ENCODE data around the gene MSN.
A peak's percentile ranks its signal among the peaks of the same experiment; 100 is the strongest.

Gene MSN

DNA sequence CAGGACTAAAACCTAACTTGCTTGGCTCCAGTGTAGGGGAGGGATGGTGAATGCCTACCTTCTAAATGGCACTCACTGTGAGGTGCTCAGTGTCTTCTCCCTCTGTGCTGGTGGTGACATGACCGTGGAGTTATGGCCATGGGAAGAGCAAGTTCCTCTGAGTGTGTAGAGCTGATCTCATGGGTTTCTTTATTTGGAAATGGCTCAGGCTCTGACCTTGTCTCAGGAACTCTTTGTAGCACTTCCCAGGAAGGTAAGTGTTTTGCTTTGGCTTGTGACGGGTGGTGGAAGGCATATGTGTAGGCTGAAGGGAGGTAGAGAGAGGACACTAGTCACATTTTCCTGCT lies 6.4 kb downstream of the MSN start:
- DNase-seq, result no peak

DNA sequence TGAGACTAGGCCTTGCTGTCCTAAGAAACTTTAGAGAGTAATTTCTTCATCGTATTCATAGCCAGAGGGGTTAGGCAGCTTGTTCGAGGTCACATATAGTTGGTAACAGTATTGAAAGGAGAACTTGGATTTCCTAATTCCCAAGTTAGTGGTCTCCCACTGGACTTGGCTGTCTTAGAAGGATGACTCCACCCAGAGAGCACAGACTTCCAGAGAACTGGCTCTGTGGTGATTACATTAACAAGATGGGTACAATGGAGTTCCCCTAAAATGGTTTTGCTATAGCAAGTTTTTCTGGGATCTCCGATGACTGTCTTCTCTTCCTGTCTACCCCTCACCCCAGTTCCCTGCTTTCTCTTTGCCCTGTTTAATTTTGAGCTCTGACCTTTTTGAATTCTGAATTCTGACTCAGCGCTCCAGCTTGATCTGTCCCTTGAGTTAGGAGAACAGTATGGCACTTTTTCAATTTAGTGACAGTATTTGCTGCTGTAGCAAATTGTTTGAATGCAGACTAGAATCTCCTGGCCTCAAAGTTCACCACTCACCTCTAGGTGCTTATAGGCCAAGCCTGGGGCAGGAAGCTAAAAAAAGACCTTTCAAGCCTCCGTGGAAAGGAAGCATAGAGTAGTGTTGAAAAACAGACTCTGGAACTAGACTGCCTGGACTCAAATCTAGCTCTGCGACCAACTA lies 6.9 kb downstream of the MSN start:
- no peak for DNase-seq

DNA sequence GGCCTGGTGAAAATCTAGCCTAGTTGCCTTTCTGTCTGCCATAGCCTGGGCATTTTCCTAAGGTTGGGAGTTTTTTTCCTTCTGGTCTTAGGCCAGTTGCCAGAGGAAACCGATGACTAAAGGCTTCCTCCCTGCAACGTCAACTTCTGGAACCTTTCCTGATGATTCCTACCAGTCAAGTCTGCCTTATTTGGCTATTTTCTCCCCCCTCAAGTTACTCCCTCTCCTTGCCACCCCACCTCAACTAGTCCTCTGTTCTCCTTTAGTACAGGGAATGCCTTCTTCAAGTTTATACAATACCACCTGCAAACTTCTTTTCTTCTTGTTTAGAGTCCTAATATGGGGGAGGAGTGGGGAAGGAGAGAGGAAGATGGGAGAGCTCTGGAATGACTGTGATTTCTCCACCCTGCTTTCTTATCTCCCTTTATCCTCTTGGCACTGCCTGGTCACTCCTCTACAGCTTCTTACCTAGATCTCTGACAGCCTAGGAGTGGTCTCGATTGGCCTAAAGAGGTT lies 10.6 kb downstream of the MSN start:
- DNase-seq, result peak in 10 of 51 donors; percentile 1 to 18 (median 4)

DNA sequence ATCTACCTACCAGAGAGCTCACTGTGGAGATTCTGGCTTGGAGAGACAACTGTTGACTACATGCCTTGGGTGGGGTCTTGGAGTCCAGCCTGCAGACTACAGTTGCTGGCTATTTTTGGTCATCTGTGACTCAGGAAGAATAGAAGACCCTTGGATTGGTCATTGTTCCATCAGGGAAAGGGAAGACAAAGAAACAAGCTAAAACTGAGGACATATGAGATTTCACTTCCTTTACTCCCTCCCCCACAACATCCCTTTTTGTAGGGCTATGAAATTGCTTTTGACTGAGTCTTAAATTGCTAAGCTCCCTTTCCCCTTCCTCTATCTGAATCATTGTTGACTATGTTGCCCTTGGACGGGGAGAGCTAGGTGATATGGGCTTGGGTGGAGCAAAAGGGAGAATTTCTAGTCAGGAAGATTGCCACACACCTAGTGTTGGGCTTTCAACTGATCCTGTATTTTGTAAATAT lies 11.7 kb downstream of the MSN start:
- no peak for DNase-seq

DNA sequence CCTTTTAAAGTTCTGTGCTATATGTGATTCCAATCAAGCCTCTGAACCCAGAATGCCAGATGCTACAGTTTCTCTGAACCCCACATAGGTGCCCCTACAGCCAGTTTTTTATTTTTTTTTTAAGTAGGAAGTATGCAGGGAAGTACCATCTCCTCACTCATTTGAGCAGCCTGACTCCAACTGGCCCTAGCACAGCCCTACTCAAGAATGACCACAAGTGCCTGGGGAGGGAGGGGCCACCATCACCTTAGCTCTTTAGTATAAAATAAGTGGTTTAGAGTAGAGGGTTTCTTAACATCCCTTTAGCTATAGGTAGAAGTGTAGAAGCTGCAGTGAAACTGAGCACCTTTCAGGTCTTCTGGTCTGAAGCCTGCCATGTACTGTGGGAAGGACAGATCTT lies 14.4 kb downstream of the MSN start:
- no peak for DNase-seq

DNA sequence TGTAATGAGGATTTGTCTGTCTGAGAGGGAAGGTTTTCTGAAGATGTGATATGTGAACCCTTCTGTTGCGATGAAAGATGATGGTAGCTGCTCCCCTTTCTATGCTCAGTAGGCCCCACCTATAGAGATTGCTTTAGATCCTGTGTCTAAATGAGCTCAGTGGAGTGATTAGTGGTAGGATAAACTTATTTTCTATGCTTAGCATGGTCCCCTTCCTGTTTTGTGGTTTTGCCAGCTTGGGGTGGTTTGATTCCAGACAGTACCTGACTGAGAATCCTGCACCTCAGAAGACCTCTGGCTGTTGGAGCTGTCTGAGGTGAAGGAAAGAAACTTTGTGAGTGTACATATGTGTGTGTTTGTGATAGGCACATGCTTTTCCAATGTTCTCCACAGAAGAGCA lies 17.7 kb downstream of the MSN start:
- no peak for DNase-seq

DNA sequence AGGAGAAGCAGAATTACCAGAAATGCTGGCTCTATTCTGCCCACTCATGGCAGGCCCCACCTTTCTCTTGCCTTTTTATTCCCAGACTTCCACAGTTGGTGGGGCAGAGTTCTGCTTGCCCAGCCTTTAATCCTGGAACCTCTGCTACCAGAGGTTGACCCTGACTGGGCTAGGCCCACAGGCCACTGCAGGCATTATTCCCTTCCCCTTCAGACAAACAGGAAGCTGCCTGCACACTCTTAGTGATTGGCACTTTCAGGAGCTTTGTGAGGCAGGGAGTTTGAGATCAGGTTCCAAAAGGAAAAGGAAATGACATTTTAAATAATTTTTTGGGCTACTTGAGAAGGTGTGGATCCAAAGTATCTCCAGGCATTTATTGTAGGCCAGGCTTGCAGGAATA lies 18.8 kb downstream of the MSN start:
- no peak for DNase-seq

DNA sequence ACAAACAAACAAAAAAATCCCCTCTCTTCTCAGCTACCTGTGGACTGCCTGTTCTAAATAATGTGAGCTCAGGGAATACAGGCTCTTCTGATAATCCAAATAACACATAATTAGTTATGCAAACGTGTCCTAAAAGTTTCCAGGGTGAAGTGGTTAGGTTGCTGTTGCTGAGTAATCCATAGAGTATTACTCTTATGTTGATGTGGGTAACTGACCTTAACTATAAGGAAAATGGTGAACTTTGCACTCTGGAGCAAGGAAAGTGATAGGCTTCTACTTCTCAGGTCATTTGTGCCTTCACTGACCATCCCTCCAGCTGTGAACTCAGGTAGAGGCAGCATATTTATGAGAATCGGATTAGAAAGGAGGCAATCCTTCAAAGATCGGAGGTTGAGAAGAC lies 19.9 kb downstream of the MSN start:
- DNase-seq, result no peak

DNA sequence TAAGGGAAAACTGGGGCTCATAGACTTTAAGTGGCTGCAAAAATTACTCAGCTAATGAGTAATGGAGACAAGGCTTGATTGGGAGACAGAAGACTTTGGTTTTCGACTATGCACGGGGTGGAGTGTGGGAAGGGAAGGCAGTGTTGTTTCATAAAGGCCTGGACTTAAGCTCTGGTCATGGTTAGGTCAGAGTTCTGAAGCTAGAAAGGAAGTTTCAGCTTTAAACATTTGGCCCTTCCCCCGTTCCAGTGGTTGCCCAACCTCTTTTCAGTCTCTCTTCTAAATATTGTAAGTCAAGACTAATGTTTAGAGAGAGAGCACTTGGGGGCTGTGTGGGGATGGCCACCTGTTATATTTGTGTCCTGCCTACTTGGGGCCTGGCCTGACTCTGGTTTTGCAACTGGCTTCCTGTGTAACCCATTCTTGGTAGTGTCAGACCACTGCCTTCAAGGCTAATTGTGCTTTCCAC lies 21.0 kb downstream of the MSN start:
- no peak for DNase-seq

DNA sequence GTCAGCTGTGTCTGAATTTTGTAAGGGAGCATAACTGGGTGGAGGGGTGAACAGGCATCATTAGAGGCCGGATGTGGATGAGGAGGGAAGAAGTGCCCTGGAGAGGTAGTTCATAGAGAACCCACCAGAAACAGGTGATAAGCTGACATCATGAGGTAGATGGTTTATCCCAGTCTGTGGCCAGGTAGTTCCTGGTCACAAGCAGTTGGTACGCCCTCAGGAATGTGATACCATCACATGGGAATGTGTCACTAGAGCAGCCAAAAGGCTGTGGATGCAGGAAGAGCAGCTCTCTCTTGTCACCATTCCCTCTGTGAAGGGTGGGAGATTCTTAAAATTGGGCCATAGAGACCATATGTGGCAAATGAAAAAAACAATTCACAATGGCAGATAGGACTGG lies 21.9 kb downstream of the MSN start:
- DNase-seq, result no peak

DNA sequence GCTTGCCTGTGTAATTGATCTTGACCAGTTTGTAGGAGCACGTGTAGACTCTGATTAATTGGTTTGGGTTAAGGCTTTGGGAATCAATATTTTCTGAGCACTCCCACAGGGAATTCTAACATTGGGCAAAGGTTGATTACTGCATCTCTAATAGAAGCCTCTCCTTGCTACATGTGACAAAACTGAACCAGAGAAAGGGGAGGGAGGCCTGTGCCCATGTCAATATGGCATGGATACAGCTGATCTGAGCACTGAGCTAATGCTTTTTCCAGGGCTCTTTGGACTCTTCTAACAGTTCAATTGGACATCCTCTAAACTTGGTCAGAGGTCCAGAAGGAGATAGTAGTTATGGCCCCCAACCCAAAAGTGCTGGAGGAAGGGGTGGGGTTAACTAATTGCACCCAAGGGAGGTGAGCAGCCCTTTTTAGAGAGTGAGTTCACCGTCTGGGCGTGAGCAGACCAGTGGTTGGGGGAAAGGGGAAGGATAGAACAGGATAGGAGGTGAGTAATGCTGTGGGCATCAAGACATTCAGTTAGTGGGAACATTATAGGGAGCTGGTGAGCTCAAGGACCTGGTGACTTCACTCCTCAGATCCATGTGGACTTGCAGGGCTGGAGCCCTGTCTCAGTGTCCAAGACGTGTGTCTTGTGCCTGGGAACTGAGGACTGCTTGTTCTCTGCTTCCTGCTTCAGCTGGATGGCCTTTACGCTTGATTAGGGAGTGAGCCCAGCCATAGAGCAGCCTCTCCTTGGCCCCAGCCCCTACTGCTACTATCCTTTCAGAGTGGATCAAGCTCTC lies 22.8 kb downstream of the MSN start:
- peak in 6 of 51 donors; percentile 0 to 18 (median 6) for DNase-seq

DNA sequence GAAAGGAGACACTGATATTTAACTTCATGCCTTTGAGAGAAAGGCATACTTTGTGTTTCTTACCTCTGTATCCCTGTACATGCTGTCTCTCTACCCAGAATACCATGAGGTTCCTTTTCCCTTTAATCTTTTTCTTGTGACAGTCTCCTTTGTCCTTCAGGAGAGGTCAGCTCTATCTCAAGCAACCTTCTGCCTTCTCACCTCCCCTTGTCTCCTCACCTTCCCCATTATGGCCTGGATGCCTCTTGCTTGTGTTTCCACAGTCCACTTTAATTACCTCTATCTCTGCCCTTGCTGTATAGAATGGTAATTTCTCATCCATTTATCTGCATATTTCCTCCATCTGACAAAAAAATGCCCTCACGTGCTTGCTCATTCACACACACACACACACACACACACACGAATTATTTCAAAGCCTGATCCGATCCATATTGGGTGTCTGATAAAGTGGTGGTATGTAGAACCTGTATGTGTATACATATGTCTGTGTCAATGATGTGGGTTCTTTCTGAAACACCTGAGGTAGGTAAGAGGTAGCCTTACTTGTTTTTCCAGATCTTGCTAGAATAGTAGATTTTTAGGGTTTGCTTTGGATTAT lies 28.5 kb downstream of the MSN start:
- DNase-seq, result no peak

DNA sequence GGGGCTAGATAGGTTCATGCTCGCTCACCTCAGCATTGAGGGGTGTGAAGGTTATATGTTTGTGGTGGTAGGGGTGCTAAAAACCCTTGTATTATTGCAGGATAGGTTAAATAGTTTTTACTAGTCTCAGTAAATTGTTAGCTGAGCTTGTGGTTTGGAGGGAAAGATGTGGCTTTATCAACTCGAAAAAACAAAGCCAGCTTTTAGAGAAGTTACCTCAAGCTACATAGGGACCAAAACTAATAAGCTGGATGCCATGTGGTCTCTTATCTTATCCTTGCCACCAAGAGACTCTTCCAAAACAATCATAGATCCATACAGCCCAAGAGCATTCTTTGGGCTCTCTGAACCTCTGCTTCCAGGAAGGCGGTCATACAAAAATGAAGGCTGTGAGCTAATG lies 29.2 kb downstream of the MSN start:
- DNase-seq, result no peak

DNA sequence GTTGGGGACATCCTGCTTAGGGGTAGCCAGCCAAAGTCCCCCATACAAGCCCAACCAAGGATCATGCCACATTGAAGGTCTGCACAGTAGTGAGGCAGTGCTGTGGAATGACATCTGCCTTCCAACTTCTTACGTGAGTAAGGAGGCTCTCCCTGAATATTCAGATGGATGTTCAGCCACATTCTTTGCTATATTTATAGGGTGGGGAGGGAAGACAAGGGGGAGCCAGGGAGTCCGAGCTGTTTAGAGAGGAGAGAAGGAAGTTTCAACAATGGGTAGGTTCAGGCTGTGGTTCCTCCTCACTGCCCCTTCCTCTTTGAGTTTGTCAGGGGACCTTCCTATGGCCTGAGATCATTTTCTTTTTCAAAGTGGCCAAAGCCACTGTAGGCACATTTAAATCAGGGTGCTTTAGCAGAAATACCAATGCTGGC lies 29.8 kb downstream of the MSN start:
- DNase-seq, result no peak

DNA sequence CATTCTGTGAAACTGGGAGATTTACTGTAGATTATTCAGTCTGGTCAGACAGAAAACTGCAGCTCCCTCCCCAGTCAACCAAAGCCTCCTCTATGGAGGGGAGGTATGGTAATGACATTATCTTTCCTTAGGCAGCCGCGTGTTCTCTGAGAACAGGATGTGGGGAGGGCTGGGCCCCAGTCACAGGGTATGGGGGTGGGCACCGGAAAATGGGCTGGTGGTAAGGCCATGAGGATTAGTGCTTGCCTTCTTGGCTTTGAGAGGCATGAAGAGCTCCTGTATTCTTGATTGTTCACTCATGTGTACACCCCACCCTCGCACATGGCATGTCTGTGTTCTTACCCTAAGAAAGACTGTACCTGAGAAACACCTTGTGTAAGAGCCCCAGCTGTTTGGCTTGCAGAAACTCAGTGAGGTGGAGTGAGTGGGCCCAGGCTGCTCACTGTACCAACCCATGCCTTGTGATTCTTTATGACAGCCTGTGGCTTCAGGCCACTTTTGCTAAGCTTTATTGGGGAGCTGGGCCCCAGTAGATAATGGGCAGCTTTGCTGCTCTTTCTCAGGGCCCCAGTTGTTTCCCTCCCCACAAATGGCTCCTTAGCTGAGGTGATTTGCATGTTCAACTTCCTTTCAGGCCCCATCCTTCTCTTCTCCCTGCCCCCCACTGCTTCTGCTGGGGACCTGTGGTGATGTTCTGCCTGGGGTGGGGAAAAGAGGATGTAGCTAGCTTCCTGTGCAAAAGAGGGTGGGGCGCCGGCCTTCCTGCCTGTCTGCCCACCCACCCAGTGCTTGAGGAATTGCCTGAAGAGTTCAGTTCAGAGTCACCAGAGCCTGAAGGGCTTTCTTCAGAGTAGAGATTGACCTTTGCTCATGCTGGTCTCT lies 30.7 kb downstream of the MSN start:
- DNase-seq, result peak in 20 of 51 donors; percentile 0 to 15 (median 3)

DNA sequence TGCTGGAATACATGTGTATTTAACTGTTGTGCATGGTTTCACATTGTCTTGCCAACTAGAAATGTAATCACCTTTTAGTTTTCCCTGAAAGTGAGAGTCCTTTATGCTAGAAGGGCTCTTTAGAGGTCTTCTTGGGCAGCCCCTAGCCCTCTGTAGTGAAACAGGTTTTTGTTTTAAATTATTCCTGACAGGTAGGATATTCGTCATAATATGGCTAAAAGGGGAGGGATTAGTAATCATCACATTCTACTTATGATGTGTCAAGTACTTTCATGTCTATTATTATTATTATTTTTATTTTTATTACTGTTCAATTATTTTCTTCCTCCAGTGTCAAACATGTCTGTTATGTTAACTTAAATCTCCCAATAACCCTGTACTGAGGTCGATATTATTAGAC lies 35.5 kb downstream of the MSN start:
- DNase-seq, result no peak

DNA sequence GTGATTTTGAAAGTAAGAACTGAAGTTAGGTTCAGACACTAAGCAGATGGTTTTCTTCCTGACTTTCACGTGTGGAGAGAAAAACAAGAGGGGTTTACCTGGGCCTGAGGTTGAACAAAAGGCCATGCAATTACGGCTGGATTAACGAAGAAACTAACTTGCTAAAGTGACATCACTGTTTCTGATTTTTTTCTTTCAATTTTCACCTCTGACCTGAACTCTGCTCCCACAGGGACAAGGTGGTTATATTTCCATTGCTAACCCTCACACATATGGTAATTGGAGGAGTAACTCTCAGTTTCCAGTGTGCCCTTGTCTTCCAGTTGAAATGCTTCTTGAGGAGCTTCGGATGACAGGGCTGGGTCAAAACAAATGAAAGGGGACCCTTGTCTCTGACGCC lies 38.0 kb downstream of the MSN start:
- no peak for DNase-seq

DNA sequence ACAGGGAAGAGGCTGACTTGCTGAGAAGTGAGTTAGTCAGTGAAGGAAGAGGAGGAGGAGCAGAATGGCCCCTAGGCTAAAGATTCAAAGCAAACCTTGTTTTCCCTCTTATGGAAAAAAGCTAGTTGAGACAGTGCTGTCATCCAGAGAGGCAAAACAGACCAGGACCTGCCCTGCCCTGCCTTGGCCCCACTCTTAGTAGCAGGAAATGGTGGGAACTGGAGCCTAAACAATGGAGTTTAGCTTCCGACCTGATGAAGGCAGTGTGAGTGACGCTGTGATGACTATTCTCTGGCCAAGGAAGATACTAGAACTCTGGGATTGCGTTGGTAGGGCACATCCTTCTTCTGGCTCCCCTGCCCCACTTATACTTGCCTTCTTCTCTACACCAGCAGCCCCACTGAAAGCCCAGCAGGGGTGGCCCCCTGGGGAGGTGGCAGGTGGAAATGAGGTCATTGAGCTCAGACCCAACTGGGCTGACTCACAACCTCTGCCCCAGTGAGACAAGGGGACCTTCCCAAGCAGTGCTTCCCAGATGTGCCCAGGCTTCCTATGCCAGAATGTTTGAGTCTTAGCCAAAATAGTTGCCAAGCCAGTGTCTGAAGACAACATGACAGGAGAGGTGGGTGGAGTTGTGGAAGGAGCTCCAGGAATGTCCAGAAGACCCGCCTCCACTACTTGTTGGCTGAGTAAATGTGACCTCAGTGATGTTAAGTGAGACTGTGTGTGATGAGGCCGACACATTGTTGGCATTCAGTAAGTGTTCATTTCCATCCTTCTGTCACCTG lies 38.8 kb downstream of the MSN start:
- peak in 1 of 51 donors; percentile 4 for DNase-seq

DNA sequence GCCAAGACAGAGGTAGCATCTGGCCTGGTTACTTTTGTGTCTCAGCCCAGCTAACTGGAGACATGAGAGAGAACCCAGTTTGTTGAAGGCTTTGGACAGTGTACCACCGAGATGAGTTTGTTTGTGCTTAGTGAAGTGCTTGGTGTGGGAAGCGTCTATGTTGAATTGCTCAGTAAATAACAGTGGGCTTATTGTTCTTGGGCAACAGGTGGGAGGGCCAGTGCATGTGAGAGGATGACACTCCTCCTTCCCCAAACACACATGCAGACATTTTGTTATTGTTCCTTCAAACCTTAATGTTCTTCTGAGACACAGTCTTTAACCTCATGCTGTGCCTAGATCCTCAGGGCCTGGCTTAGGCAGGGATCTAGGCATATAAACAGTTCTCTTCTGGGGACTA lies 39.7 kb downstream of the MSN start:
- no peak for DNase-seq

DNA sequence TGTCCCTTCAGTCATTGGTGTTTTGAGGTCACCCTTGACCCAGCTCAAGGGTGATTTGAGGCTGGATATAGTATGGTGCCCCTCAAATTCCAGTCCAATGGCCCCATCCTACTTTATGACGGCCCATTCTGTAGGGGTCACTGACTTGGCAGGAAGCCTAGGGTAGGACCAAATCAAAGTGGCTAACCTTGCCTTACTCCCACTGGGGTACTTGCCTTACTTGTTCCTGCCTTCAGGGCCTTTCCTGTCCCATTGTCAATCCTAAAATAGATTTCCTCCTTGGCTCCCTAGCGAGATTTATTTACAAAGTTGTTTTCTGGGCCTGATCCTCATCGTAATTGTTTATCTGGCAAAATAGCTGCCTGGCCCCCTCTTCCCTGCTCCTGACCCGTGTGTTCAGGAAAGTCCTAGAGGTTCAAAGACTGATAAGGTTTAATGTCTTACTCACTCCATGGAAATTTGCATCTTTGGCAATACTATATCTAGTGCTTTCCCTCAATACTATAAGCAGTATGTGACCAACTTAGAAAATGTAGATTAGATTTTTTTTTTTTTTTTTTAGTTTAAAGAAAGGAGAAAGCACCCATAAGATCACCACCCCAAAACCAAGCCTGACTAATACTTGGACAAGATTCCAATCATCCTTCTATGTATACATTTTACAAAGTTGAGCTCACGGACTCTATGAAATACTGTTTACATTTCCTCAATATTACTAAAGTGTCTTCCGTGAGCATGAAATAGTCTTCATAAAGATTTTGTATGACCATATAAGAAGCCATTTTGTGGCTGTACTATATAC lies 44.8 kb downstream of the MSN start:
- DNase-seq, result no peak

All from hypothalamus (tissue), 51 donors.